ENCODE data around the gene TPX2. TPM values are rescaled to one million over a fixed set of nuclear protein-coding genes. Genes with fewer than 3 reads are reported as not detected.

TPX2 gene
- total and polyA plus RNA-seq, 2 of the 8 experiments (the other 6 are each of a cell fraction or from before 2014, with no cell fraction given): 43.6 to 125 TPM

- TF ChIP-seq, protein P1, sequence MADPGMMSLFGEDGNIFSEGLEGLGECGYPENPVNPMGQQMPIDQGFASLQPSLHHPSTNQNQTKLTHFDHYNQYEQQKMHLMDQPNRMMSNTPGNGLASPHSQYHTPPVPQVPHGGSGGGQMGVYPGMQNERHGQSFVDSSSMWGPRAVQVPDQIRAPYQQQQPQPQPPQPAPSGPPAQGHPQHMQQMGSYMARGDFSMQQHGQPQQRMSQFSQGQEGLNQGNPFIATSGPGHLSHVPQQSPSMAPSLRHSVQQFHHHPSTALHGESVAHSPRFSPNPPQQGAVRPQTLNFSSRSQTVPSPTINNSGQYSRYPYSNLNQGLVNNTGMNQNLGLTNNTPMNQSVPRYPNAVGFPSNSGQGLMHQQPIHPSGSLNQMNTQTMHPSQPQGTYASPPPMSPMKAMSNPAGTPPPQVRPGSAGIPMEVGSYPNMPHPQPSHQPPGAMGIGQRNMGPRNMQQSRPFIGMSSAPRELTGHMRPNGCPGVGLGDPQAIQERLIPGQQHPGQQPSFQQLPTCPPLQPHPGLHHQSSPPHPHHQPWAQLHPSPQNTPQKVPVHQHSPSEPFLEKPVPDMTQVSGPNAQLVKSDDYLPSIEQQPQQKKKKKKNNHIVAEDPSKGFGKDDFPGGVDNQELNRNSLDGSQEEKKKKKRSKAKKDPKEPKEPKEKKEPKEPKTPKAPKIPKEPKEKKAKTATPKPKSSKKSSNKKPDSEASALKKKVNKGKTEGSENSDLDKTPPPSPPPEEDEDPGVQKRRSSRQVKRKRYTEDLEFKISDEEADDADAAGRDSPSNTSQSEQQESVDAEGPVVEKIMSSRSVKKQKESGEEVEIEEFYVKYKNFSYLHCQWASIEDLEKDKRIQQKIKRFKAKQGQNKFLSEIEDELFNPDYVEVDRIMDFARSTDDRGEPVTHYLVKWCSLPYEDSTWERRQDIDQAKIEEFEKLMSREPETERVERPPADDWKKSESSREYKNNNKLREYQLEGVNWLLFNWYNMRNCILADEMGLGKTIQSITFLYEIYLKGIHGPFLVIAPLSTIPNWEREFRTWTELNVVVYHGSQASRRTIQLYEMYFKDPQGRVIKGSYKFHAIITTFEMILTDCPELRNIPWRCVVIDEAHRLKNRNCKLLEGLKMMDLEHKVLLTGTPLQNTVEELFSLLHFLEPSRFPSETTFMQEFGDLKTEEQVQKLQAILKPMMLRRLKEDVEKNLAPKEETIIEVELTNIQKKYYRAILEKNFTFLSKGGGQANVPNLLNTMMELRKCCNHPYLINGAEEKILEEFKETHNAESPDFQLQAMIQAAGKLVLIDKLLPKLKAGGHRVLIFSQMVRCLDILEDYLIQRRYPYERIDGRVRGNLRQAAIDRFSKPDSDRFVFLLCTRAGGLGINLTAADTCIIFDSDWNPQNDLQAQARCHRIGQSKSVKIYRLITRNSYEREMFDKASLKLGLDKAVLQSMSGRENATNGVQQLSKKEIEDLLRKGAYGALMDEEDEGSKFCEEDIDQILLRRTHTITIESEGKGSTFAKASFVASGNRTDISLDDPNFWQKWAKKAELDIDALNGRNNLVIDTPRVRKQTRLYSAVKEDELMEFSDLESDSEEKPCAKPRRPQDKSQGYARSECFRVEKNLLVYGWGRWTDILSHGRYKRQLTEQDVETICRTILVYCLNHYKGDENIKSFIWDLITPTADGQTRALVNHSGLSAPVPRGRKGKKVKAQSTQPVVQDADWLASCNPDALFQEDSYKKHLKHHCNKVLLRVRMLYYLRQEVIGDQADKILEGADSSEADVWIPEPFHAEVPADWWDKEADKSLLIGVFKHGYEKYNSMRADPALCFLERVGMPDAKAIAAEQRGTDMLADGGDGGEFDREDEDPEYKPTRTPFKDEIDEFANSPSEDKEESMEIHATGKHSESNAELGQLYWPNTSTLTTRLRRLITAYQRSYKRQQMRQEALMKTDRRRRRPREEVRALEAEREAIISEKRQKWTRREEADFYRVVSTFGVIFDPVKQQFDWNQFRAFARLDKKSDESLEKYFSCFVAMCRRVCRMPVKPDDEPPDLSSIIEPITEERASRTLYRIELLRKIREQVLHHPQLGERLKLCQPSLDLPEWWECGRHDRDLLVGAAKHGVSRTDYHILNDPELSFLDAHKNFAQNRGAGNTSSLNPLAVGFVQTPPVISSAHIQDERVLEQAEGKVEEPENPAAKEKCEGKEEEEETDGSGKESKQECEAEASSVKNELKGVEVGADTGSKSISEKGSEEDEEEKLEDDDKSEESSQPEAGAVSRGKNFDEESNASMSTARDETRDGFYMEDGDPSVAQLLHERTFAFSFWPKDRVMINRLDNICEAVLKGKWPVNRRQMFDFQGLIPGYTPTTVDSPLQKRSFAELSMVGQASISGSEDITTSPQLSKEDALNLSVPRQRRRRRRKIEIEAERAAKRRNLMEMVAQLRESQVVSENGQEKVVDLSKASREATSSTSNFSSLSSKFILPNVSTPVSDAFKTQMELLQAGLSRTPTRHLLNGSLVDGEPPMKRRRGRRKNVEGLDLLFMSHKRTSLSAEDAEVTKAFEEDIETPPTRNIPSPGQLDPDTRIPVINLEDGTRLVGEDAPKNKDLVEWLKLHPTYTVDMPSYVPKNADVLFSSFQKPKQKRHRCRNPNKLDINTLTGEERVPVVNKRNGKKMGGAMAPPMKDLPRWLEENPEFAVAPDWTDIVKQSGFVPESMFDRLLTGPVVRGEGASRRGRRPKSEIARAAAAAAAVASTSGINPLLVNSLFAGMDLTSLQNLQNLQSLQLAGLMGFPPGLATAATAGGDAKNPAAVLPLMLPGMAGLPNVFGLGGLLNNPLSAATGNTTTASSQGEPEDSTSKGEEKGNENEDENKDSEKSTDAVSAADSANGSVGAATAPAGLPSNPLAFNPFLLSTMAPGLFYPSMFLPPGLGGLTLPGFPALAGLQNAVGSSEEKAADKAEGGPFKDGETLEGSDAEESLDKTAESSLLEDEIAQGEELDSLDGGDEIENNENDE (IDR thresholded peaks at IDR 0.05; ENCODE audit: insufficient replicate concordance, low read length): no peak
- no peak for TF ChIP-seq BRCA1 (IDR thresholded peaks at IDR 0.05; ENCODE audit: low read depth, low read length)
- no peak for TF ChIP-seq EGR1 (IDR thresholded peaks at IDR 0.05; ENCODE audit: borderline replicate concordance, low read depth, low read length)
- no peak for TF ChIP-seq POLR2A (IDR thresholded peaks at IDR 0.05; ENCODE audit: control extremely low read depth in 1 of 2, low read depth in 2 of 2, low read length in 2 of 2)
- no peak for TF ChIP-seq KDM4A (IDR thresholded peaks at IDR 0.05; ENCODE audit: low read depth, low read length, severe bottlenecking)
- no peak for TF ChIP-seq JUN (IDR thresholded peaks at IDR 0.05; ENCODE audit: low read depth, low read length)
These were observed 107.7 kb downstream of the TPX2 start (continued) for GRCh38 chr20:31846793-31847138.
